Activated naive CD4-positive, alpha-beta T cell treated with anti-CD3 and anti-CD28 coated beads for 36 hours (primary cell): ENCODE results near the gene ZNF654. TPM values are rescaled to one million over a fixed set of nuclear protein-coding genes. Genes with fewer than 3 reads are reported as not detected.
"Not testable (repeated sequence)": the region's sequence is repeated elsewhere in the genome, so short reads cannot be mapped to it uniquely, and the experiment has no call there.

Experiments used
- CTCF ChIA-PET: fragments of 350-600 bp; sonication (Branson Sonifier 250); formaldehyde crosslinking; loops from one replicate; lab custom pipeline; 2021; ENCODE audit warnings: antibody characterized with exemption; lab: Charles Lee
- DNase-seq: peaks from one replicate; pipeline ENCODE4 v3.0.0-alpha.2; 2020
- H3K27ac Mint-ChIP-seq: one replicate; pipeline ENCODE4 v1.8.0; 2021; ENCODE audit warnings: mild to moderate bottlenecking, mixed read lengths
- H3K27me3 Mint-ChIP-seq: one replicate; pipeline ENCODE4 v1.8.0; 2021; ENCODE audit warnings: low read depth, mixed read lengths
- H3K36me3 Mint-ChIP-seq: one replicate; pipeline ENCODE4 v1.8.0; 2021; ENCODE audit warnings: low read depth, mixed read lengths
- H3K4me1 Mint-ChIP-seq: one replicate; pipeline ENCODE4 v1.8.0; 2021; ENCODE audit warnings: low read depth, mixed read lengths
- H3K4me3 Mint-ChIP-seq: one replicate; pipeline ENCODE4 v1.8.0; 2021; ENCODE audit warnings: mild to moderate bottlenecking, moderate library complexity, mixed read lengths
- H3K9me3 Mint-ChIP-seq: one replicate; pipeline ENCODE4 v1.8.0; 2021; ENCODE audit warnings: mixed read lengths
- intact Hi-C: fragments of 100-400 bp; cut with micrococcal nuclease; formaldehyde crosslinking; loops from one replicate; pipeline ENCODE4 v1.15.1; 2023
- total RNA-seq, 2 experiments: library from RNA; stranded (reverse); gene quantifications; one replicate each; pipeline ENCODE4 v1.2.3, GENCODE V29; 2021

ZNF654 gene
- 10 to 100 TPM; 17.8 to 18.8 TPM for total RNA-seq

- H3K9me3 Mint-ChIP-seq = no peaks in the 10 kb centered on the region
- CTCF ChIA-PET = interaction anchor here (0.7 to 1.4 kb wide), 5 partner anchors 9 to 93 kb away, joined by 3 to 4 read pairs (median 3); no protein-coding TSS in a partner anchor
- intact Hi-C loops = loop anchor here (1.0 to 2.0 kb wide), 7 partner anchors 26 to 832 kb away; partner anchors contain the start of genes C3orf38 and CHMP2B
- H3K27me3 Mint-ChIP-seq = no peaks in the 10 kb centered on the region
- peaks cover 35% of the 10 kb centered on the region for H3K36me3 Mint-ChIP-seq
- peaks cover 43% of the 10 kb centered on the region for H3K4me1 Mint-ChIP-seq
- H3K4me3 Mint-ChIP-seq = peak within 1 kb of the TSS; percentile 90
- H3K27ac Mint-ChIP-seq = peak within 1 kb of the TSS; percentile 98
- peak; percentile 99 for DNase-seq
These were observed at the start of gene ZNF654, which contains the start of gene CGGBP1 for GRCh38 chr3:88058581-88059379. Gene ZNF654, plus strand, starts transcription at chr3:88059255. Its CDS starts 65 bp downstream, at chr3:88059320. Gene CGGBP1, minus strand, starts transcription at chr3:88059005. Its CDS starts 3,029 bp downstream, at chr3:88055976.

- Mint-ChIP-seq H3K27me3 (no peaks in the 10 kb centered on the region), H3K9me3 (no peaks in the 10 kb centered on the region), H3K4me1 (no peaks in the 10 kb centered on the region), H3K36me3 (no peaks in the 10 kb centered on the region), H3K27ac (no peak overlapping the region), H3K4me3 (no peak overlapping the region)
- no peak for DNase-seq
- intact Hi-C loops = no loop called here
- CTCF ChIA-PET = interaction anchor here (1.8 to 2.7 kb wide), 2 partner anchors 8 to 102 kb away, joined by 7 to 12 read pairs; no protein-coding TSS in a partner anchor
These were observed 48.2 kb upstream of the ZNF654 start for GRCh38 chr3:88010810-88011209.

GRCh38 chr3:88013592-88013991 is 45.5 kb upstream of the ZNF654 start:
- Mint-ChIP-seq H3K4me1 (no peaks in the 10 kb centered on the region), H3K36me3 (no peaks in the 10 kb centered on the region)
- CTCF ChIA-PET = interaction anchor here (1.1 kb wide), 1 partner anchor 9 kb away, joined by 4 read pairs; no protein-coding TSS in a partner anchor

GRCh38 chr3:88015656-88016055 is 43.4 kb upstream of the ZNF654 start:
- H3K27ac Mint-ChIP-seq, intact Hi-C loops, H3K9me3 Mint-ChIP-seq, H3K4me1 Mint-ChIP-seq, H3K36me3 Mint-ChIP-seq, H3K4me3 Mint-ChIP-seq, DNase-seq, H3K27me3 Mint-ChIP-seq: not testable (repeated sequence)
- CTCF ChIA-PET = interaction anchor here (1.6 kb wide), 1 partner anchor 11 kb away, joined by 4 read pairs; no protein-coding TSS in a partner anchor

More at GRCh38 chr3:88013592-88013991, 45.5 kb upstream of the ZNF654 start:
- no peak for DNase-seq
- H3K9me3 Mint-ChIP-seq = no peaks in the 10 kb centered on the region
- H3K27ac Mint-ChIP-seq = no peak overlapping the region
- no peak overlapping the region for H3K4me3 Mint-ChIP-seq
- no peaks in the 10 kb centered on the region for H3K27me3 Mint-ChIP-seq
- intact Hi-C loops = no loop called here

GRCh38 chr3:88019024-88019423 is 40.0 kb upstream of the ZNF654 start:
- H3K27ac Mint-ChIP-seq = no peak overlapping the region
- no peak overlapping the region for H3K4me3 Mint-ChIP-seq
- H3K36me3 Mint-ChIP-seq = peaks cover 1% of the 10 kb centered on the region
- CTCF ChIA-PET = interaction anchor here (0.6 to 1.1 kb wide), 4 partner anchors 10 to 95 kb away, joined by 3 read pairs; no protein-coding TSS in a partner anchor
- peaks cover 3% of the 10 kb centered on the region for H3K4me1 Mint-ChIP-seq
- H3K9me3 Mint-ChIP-seq = no peaks in the 10 kb centered on the region
- intact Hi-C loops = no loop called here
- DNase-seq = no peak
- H3K27me3 Mint-ChIP-seq = no peaks in the 10 kb centered on the region

GRCh38 chr3:88025001-88025552 is 34.0 kb upstream of the ZNF654 start:
- H3K27me3 Mint-ChIP-seq = no peaks in the 10 kb centered on the region
- intact Hi-C loops = no loop called here
- peaks cover 2% of the 10 kb centered on the region for H3K4me1 Mint-ChIP-seq
- H3K36me3 Mint-ChIP-seq = peaks cover 1% of the 10 kb centered on the region
- DNase-seq = no peak
- H3K4me3 Mint-ChIP-seq = no peak overlapping the region
- CTCF ChIA-PET = no interaction called here
- H3K27ac Mint-ChIP-seq = no peak overlapping the region
- no peaks in the 10 kb centered on the region for H3K9me3 Mint-ChIP-seq

GRCh38 chr3:88028876-88029275 is 30.2 kb upstream of the ZNF654 start:
- no peak overlapping the region for H3K27ac Mint-ChIP-seq
- H3K4me3 Mint-ChIP-seq = no peak overlapping the region
- DNase-seq = no peak
- CTCF ChIA-PET = interaction anchor here (0.8 to 1.1 kb wide), 2 partner anchors 62 to 95 kb away, joined by 3 read pairs; no protein-coding TSS in a partner anchor
- peaks cover 17% of the 10 kb centered on the region for H3K4me1 Mint-ChIP-seq
- no peaks in the 10 kb centered on the region for H3K9me3 Mint-ChIP-seq
- intact Hi-C loops = no loop called here
- no peaks in the 10 kb centered on the region for H3K27me3 Mint-ChIP-seq
- no peaks in the 10 kb centered on the region for H3K36me3 Mint-ChIP-seq

- CTCF ChIA-PET = interaction anchor here (1.0 kb wide), 1 partner anchor 86 kb away, joined by 4 read pairs; no protein-coding TSS in a partner anchor
- no peak overlapping the region for H3K27ac Mint-ChIP-seq
- H3K27me3 Mint-ChIP-seq = no peaks in the 10 kb centered on the region
- H3K9me3 Mint-ChIP-seq = no peaks in the 10 kb centered on the region
- H3K4me1 Mint-ChIP-seq = peaks cover 25% of the 10 kb centered on the region
- intact Hi-C loops = no loop called here
- no peak overlapping the region for H3K4me3 Mint-ChIP-seq
- no peaks in the 10 kb centered on the region for H3K36me3 Mint-ChIP-seq
- no peak for DNase-seq
These were observed 28.8 kb upstream of the ZNF654 start for GRCh38 chr3:88030210-88030609.

GRCh38 chr3:88031642-88032077 is 27.4 kb upstream of the ZNF654 start:
- CTCF ChIA-PET = interaction anchor here (0.9 to 1.8 kb wide), 4 partner anchors 12 to 117 kb away, joined by 3 to 11 read pairs (median 4); partner anchors contain the start of gene C3orf38
- no peaks in the 10 kb centered on the region for H3K27me3 Mint-ChIP-seq
- H3K36me3 Mint-ChIP-seq = no peaks in the 10 kb centered on the region
- H3K27ac Mint-ChIP-seq = peak overlapping the region; percentile 72
- DNase-seq = no peak
- intact Hi-C loops = loop anchor here (1.0 to 2.0 kb wide), 3 partner anchors 28 to 118 kb away; partner anchors contain the start of genes C3orf38, CGGBP1 and ZNF654
- H3K9me3 Mint-ChIP-seq = no peaks in the 10 kb centered on the region
- H3K4me1 Mint-ChIP-seq = peaks cover 25% of the 10 kb centered on the region
- peak overlapping the region; percentile 77 for H3K4me3 Mint-ChIP-seq

- no peak for DNase-seq
- H3K27me3 Mint-ChIP-seq = no peaks in the 10 kb centered on the region
- intact Hi-C loops = loop anchor here (1.0 to 2.0 kb wide), 2 partner anchors 27 to 35 kb away; partner anchors contain the start of genes CGGBP1 and ZNF654
- no peaks in the 10 kb centered on the region for H3K36me3 Mint-ChIP-seq
- CTCF ChIA-PET = interaction anchor here (1.2 to 1.8 kb wide), 3 partner anchors 14 to 117 kb away, joined by 3 to 11 read pairs (median 5); partner anchors contain the start of gene C3orf38
- peak overlapping the region; percentile 77 for H3K4me3 Mint-ChIP-seq
- H3K27ac Mint-ChIP-seq = peak overlapping the region; percentile 33
- peaks cover 25% of the 10 kb centered on the region for H3K4me1 Mint-ChIP-seq
- no peaks in the 10 kb centered on the region for H3K9me3 Mint-ChIP-seq
These were observed 26.8 kb upstream of the ZNF654 start for GRCh38 chr3:88032245-88032644.

GRCh38 chr3:88033079-88033478 is 26.0 kb upstream of the ZNF654 start:
- Mint-ChIP-seq H3K4me3 (no peak overlapping the region), H3K4me1 (peaks cover 25% of the 10 kb centered on the region), H3K27me3 (peaks cover 2% of the 10 kb centered on the region), H3K36me3 (no peaks in the 10 kb centered on the region), H3K27ac (no peak overlapping the region), H3K9me3 (no peaks in the 10 kb centered on the region)
- no peak for DNase-seq
- CTCF ChIA-PET = interaction anchor here (1.6 to 1.8 kb wide), 2 partner anchors 81 to 116 kb away, joined by 5 to 11 read pairs; partner anchors contain the start of gene C3orf38
- intact Hi-C loops = loop anchor here (2.0 kb wide), 1 partner anchor 36 kb away; no protein-coding TSS in a partner anchor
